ENCODE data around the gene RNF8.
"Not testable (repeated sequence)": the region's sequence is repeated elsewhere in the genome, so short reads cannot be mapped to it uniquely, and the experiment has no call there.

RNF8 gene

GRCh38 chr6:37353761-37354525 lies at the start of gene RNF8:
Gene RNF8, plus strand, starts transcription at chr6:37353983. Its CDS starts 182 bp downstream, at chr6:37354165.
- peak; percentile 78 for DNase-seq (ENCODE audit: low read depth)

DNA sequence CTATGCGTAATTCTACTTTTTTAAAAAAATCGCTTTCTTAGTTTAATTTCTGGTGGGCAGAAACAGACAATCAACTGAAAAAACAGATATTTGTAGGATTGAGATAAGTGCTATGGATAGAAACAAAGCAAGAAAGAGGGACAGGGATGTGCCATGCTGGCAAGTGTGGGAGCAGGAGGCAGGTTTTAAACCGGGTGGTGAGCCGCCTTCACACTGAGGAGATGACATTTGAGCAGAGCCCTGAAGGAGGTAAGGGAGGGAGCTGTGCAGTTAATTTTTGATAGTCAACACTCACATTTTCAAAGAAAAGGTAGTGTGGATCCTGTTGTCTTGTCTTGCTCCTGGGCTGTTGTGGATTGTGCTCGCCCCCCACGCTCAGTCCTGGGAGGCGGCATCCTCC lies 49.0 kb upstream of the RNF8 start:
- DNase-seq (ENCODE audit: low read depth) = no peak

- DNase-seq (ENCODE audit: low read depth) = no peak
Observed at GRCh38 chr6:37305841-37306425, 47.9 kb upstream of the RNF8 start.

DNA sequence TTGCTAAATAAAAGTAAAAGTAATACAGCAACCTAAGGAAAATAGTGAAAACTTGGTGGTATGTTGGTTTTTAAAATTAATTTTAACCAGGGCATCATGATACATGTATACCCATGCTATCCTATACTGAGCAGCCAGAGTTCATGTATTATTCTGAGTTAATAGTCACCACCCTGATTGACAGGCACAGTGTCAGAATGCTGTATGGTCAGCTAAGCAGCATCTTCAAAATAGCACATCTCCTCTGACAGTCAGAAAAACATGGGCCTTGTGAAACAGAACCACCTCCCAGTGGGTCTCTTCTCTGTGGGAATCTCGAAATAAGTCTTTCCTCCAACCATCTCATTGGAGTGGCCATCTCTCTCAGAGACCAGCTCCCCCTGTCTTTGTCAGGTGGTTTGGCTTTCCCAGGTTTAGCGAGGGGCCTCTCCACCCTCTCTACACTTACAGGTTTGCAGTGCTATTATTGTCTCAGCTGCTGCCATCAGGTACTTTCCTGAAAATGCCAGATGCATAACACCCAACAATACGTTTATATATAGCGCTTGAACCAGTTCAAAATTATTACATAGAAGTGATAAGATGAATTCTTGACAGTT lies 47.1 kb upstream of the RNF8 start:
- no peak for DNase-seq (ENCODE audit: low read depth)

DNA sequence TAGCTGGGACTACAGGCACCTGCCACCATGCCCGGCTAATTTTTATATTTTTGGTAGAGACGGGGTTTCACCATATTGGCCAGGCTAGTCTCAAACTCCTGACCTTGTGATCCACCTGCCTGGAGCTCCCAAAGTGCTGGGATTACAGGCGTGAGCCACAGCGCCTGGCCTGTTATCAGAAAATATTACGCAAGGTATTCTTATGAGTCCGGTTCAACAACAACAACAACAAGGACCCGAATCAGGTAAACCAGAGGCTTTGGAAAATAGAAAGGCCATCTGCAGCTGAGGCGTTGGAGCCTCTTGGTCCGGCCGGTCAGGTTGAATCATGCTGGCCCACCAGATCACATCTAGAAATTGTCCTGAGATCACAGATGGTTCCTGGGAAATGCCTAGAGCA lies 46.3 kb upstream of the RNF8 start:
- DNase-seq (ENCODE audit: low read depth) = not testable (repeated sequence)

GRCh38 chr6:37308069-37308815 lies 45.5 kb upstream of the RNF8 start:
- no peak for DNase-seq (ENCODE audit: low read depth)

DNA sequence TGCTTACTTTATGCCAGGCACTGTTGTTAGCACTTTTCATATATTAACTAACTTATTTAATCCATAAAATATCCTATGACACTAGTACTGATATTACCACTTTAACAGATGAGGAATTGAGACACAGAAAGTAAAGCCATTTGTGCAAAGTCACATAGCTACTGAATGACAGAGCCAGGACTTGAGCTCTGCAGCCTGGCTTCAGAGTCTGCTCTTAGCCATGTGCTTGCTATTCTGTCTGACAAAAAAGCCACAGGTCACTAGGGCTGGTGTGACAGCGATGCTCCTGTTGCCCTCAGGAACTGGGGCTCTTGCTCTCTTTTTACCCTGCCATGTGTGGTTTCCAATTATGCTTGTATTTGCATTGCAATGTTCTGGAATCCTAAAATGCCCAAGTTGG lies 44.7 kb upstream of the RNF8 start:
- no peak for DNase-seq (ENCODE audit: low read depth)

- DNase-seq (ENCODE audit: low read depth) = no peak
Observed at GRCh38 chr6:37309692-37310091, 44.1 kb upstream of the RNF8 start.

DNA sequence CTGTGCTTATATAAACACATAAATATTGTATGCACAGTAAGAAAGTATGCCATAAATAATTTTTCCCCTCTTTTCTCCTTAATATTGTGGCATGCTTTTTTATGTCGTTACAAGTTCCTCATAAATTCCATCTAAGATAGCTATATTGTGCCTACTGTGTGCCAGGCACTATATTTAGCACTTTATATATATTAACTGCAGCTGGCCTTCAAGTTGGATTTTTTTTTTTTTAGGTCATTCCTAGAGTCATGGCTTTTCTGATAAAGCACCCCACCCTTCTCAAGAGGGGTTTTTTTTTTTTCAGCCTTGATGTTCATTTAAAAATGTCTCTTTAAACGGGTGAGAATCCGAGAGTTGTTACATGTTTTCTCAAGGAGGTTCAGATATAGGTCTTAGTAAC lies 42.8 kb upstream of the RNF8 start:
- no peak for DNase-seq (ENCODE audit: low read depth)

DNA sequence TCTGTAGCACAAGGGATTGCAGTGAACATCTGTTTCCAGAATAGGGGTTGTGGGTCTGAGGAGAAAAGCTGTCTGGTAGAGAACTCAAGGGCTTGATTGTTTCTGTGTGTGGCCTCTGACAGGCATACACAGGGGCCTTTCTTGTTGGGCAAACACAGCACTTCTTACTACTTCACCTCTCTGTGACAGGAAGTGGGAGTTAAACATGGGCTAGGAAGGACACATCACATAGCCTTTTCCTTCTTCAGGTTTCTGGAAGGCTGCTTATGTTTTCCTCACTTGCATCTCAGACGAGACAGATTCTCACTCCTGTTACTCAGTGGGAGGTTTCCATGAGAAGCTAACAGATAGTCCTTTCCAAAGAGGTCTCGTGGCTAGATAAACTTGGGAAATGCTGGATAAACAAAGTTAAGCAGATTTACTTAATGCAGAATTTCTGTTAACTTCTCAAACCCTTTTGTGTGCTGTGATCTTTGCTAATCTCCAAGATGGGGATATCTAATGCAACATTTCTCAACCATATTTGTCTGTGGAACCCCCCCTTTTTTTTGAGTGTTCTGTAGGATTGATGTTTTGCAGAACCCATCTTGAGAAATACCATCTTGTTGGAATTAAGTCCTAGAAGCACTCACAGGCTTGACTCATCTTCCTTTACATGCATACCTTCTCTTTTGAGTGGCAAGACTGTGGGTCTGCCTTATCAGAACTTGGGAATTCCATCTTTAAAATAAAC lies 41.9 kb upstream of the RNF8 start:
- DNase-seq (ENCODE audit: low read depth) = no peak

- peak; percentile 74 for DNase-seq (ENCODE audit: low read depth)
Observed at GRCh38 chr6:37313723-37314486, 39.9 kb upstream of the RNF8 start.

- peak; percentile 97 for DNase-seq (ENCODE audit: low read depth)
Observed at GRCh38 chr6:37314487-37315156, 39.2 kb upstream of the RNF8 start.

DNA sequence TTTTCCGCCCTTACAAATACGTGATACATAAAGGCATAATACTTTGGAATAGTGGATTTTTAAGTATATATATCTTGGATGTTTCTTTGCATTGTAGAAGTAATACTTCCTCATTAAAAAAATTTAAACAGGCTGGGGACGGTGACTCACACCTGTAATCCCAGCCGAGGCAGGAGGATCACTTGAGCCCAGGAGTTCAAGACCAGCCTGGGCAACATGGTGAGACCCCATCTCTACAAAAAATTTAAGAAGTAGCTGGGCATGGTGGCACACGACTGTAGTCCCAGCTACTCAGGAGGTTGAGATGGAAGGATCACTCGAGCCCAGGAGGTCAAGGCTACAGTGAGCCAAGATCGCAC lies 38.6 kb upstream of the RNF8 start:
- no peak for DNase-seq (ENCODE audit: low read depth)

DNA sequence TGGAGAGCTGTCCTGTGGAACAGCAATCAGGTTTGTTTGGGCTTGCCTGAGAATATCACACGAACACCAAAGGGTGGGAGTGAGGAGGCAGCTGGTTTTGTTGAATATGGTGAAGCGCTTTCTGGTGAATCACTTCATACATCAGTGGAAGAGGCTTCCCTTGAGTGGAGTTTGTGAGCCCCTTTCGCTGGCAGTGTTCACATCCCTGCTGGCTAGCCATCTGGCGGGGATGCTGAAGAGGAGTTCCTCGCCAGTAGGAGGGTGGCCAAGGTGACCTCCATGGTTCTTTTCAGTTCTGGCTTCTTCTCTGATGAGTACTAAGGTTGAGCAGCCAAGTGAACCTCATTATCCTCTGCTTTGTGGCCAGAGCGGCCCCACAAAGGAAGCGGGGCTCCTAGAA lies 37.7 kb upstream of the RNF8 start:
- no peak for DNase-seq (ENCODE audit: low read depth)

GRCh38 chr6:37317312-37318038 lies 36.3 kb upstream of the RNF8 start:
- DNase-seq (ENCODE audit: low read depth) = no peak

- DNase-seq (ENCODE audit: low read depth) = no peak
Observed at GRCh38 chr6:37319156-37319555, 34.6 kb upstream of the RNF8 start.

DNA sequence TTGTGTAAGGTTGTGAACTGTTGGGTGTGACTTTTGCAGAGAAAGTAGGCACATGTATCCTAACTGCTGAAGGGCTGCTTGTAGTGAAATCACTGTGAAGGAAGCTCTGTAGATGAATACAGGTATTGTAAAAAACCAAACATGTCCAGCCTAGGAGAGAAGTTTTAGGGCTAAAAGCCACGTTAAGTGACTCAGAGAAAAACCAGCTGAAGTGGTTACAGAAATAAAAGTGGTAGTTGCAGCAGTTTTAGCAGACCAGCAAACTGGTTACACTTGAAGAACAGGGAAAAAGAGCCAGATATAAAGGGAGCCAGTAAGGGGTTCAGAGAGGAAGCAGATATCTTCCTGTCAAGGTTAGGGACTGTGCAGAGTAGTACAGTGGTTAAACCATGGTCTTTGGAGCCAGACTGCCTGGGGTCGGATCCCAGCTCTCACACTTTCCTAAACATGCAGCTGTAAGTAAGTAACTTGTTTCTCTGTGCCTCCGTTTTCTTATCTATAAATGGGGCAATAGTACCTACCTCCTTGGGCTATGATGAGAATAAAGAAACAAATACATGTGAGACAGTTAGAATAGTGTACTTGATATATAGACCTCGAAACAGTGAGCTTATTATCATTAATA lies 33.8 kb upstream of the RNF8 start:
- DNase-seq (ENCODE audit: low read depth) = no peak

DNA sequence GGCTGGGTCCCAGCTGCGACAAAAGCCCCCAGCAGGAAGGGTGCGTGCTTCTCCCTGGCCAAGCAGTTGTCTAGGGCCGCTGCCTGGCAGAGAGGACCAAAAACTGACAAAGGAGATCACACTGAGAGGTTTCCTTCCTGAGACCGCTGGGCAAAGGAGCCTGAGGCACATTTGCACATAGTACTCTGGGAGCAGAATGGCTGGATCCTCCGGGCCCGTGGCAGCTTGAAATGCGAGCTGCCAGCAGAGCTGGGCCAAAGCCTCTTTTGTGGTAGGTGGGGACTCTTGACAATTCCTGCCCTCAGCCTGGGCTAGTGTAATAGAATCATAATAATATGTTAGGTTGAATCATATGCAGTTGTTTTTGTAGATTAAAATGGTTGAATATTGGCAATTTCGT lies 33.1 kb upstream of the RNF8 start:
- no peak for DNase-seq (ENCODE audit: low read depth)

DNA sequence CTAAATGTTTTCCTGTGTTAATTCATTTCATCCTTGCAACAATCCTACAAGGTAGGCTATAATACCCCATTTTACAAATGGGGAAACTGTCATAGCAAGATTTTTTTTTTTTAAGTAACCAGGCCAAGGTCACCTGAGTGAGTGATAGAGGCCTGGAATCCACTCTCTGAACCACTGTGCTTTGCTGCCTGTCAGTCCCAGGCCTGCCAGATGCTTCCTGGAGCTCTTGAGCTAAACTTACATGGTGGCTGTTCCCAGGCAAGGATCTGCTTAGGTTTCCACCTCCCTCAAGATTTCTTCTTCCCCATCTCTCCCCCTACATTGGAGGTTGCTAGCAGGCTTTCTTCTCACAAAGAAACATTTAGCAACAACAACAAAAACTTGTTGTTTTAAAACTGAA lies 32.7 kb upstream of the RNF8 start:
- DNase-seq (ENCODE audit: low read depth) = no peak
